DMS79 treated with DMSO at 0.1 percent for 48 hours (cell line): Measurements from ENCODE around the gene CFAP54.

Experiments
- DNase-seq: peaks from one replicate; lab custom pipeline; 2025; lab: John Stamatoyannopoulos, UW

Gene CFAP54

DNA sequence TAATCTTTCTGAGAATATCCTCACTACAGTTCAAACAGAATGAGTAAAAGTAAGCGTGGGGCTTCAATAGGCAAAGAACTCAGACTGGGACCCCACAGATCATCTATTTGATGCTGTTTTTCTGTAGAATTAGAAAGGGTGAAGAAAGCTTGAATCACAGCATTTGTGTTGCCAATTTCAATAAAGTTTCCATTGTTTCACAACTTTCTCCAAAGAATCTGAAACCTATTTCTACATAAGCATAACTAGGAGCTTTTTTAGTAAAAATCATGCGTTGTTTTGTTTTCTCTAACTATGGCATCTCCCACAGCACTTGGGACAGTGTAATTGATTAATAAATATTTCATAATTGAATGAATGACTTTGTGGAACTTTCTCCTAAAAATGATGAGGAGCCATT lies 401.0 kb downstream of the CFAP54 start:
- DNase-seq = no peak

DNA sequence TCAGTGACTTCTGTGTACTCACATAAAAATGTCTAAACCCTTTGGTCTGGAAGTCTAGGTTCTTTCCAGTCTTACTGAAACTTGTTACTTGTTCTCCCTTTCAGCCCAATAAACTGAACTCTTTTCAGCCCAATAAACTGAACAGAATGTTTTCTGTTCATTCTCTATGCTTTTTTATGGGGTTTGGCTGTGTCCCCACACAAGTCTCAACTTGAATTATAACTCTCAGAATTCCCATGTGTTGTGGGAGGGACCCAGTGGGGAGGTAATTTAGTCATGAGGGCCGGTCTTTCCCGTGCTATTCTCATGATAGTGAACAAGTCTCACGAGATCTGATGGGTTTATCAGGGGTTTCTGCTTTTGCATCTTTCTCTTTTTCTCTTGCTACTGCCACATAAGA lies 402.7 kb downstream of the CFAP54 start:
- DNase-seq = no peak

DNA sequence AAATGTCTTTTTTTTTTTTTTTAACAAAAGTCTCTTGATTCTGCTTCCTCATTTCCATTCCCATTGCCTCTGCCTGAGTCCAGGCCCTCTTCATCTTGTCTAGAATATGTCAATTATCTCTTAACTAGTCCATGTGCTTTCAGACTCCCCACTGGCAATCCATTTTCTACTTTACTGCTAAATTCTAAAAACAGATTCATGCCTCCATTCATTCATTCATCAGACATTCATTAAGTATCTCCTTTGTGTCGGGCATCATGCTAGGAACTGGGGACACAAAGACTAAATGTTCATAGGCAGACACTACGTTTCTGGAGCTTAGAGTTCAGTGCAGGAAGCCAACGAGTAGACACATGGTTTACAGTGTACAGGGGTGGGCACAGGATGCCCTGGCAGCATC lies 408.0 kb downstream of the CFAP54 start:
- DNase-seq = no peak

DNA sequence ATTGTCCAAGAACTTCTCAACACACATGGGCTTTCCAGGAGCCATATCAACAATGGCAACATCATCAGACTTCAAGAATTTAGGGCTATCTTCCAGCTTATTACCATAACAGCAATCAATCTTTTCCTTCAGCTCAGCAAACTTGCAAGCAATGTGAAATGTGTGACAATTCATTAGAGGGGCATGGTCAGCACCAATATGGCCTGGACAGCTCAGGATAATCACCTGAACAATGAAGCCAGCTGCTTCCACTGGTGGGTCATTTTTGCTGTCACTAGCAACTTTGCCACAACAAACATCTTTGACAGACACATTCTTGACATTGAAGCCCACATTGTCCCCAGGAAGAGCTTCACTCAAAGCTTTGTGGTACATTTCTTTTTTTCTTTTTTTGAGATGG lies 411.8 kb downstream of the CFAP54 start:
- DNase-seq = no peak

DNA sequence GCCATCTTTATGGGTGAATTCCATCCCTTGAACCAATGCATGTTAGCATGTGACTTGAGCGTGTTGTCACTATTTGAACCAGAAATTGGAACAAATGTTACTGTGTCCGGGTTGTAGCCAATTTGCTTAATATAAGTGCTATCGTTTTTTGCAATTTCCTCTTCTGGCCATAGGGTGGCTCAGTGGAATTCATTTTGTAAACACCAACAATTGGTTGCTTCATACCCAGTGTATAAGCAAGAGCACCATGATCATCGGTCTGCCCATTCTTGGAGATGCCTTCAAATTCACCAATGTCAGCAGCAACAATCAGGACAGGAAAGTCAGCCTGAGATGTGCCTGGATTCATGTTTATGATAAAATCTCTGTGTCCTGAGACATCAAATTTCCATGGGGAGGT lies 412.7 kb downstream of the CFAP54 start:
- DNase-seq = no peak

DNA sequence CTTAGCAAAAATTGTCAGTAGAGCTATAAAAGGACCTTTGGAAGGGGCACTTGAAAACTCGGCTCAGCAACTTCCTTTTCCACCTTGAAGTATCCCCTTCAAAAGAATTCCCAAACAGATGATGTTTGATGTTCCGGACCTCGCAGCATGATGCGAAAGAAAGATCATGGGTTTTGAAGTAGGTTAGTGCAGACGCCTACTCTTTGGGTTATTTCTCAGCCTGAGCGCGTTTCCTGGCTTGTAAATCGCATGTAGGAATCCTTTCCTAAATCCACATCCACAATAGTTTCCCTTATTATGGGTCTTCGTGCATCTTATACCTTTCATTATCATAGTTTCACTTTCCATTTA lies 417.1 kb downstream of the CFAP54 start:
- no peak for DNase-seq

DNA sequence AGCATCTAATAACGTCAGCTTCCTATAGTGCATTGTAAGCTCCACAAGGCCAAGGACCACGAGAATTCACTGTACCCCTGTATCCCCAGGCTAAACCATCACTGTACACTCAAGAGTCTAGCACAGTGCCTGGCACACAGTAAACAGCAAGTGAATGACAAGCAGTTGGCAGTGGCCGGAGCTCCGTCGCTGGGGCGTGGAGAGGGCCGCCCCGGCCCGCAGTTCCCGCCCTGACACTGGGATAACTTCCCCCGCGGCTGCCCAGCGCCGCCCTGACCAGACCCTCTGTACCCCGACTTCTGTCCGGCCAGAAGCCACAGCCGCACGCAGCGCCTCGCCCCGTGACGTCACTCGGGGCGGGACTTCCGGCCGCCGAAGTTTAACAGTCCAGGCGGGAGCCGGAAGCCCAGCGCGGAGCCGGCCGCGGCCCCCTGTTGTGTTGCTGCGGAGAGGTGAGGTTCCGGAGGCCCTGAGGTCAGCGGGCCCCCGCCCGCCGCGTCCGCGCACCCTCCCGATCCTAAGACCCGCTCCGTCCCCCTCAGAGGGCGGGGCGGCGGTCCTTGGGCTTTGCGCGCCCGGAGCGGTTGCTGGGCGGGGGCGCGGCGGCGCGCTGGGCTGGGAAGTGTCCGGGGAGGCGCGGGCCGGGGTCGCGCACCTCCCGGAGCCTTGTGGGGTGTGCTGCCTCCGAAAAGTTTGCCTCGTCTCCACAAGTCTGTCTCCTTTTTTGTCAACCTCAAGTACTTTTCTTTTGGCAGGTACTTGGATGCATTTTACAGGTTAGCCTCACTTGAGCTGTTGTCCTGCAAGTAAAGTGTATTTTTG lies 417.7 kb downstream of the CFAP54 start, which contains the start of gene NEDD1:
Gene NEDD1, plus strand, starts transcription at position 409 of the 822 bp plus-strand sequence. CDS start 2,503 bp downstream, outside the sequence.
- DNase-seq = peak; percentile 74

DNA sequence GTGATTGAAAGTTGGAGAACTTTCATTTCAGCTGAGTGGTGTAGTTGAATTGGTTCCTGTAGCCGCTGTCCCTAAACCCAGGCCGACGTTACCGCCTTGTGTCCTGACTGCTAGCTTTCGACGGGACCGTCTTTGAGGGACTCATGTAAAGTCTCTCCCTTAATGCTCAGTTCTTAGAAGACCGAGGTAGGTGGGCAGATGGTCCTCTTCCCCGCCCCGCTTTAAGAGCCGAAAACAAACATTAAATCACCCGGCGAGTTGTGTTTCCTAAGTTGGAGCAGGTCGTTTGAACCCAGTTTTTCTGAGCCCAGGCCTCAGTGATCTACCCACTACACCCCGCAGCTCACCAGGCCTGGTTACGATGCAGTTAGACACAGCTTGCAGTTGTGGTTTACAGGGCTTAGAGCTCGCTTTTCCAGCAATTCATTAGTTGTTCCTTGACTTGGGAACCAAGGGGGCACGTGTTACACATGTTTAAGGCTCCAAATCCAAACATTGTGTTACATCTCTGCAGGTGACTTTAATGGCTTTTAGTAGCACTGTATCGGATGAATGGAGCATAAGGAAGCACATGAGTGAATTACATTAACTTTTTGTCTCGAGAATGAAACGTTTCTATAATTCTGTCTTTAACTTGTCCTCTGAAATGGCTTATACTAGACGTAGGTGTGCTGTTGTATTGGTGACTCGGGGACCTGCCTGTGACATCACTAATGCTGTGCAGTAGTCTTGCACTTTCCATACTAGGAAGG lies 418.5 kb downstream of the CFAP54 start:
- DNase-seq = peak; percentile 44

DNA sequence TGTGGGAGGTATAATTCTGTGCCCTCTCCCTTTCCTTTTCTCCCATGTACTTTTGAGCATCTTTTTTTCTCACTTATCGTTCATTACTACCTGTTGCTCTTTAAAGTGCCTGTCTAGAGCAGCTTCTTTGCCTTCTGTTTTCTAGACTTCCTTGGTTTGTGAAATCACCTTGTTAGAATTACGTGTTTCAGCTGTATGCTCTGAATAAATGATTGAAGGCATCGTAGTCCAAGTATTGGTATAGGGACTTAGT lies 419.0 kb downstream of the CFAP54 start:
- DNase-seq = no peak

DNA sequence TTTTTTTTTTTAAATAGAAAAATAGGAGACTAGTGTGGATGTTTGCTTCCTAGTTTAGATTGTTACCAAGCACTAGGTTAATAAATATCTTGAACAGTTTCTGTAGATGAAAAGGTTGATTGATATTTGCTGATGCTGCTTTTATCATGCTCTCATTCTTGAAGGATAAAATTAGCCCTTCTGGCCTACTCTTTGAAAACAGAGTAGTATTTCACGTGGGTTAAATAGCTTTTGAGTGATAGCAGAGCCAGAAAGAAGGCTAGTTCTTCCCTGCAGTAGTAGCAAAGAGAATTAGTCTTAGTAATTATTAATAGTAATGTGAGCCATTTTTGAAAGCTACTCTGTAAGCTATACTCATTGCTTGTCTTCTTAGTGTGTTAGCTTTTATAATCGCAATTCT lies 422.9 kb downstream of the CFAP54 start:
- no peak for DNase-seq

DNA sequence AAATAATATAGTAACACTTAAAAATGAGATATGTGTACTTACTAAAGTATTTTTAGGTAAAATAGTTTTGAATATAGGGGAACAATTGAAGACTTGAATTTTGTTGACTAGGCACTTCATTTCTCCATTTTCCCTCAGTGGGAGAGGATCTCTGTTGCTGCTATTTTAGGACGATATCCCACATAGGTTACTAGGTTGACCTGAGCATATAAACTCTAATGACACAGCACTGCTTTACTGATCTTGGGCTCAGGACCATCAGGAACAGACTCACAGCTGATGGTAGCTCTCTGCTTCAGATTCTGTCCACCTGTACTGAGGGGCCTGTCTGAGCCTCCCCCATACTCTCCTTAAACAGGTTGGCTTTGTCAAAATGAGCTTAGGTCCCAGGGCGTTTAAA lies 423.6 kb downstream of the CFAP54 start:
- DNase-seq = no peak

DNA sequence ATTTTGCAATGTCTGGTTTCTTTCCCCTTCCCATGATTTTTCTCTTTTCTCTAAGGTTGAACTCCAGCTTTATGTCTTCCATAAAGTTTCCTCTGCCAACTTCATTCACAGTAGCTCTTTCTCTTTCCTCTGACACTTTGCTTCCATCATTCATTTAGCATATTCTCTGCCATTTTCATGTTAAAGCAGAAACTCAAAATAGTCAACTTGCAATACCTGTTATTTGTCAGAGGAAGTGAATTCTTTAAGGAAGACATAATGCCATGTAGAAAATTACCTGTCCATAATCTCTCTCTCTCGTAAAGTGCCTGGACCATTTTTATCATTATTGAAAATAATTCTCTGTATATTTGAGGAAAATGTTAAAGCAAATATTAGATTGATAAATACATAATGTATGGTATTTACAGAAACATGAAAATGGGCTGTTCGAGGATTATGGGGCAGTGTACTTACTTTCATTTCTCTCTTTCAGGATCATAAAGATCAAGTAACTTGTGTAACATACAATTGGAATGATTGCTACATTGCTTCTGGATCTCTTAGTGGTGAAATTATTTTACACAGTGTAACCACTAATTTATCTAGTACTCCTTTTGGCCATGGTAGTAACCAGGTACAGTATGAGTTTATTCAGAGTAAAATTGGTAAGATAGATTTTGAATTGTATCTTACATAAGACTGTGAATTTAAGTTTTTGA lies 430.3 kb downstream of the CFAP54 start:
- no peak for DNase-seq
